ENCODE data around the gene SORCS2. TPM values are rescaled to one million over a fixed set of nuclear protein-coding genes. Genes with fewer than 3 reads are reported as not detected.

SORCS2 gene
- total and polyA plus RNA-seq, 2 of the 8 experiments (the other 6 are each of a cell fraction or from before 2014, with no cell fraction given): 0.36 to 1.8 TPM

DNA sequence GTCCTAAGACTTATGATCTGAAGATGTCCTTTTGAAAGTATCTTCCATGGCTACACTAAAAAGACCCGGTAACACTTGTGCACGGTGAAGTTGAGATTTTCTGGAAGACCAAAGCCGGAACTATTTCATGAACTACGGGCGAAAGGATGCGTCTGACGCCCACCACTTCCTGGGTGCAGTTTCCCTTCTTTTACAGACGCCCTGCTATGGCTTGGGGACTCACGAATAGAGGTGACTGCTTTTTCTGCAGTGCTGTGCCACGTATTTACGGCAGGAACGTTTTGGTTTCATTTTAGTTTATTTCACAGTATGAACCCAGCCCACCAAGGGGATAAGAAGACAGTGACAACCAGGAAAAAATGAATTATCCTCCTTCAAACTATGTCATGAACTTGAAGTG, 566.9 kb downstream of the SORCS2 start:
- H2BK5ac ChIP-seq (ENCODE audit: low read depth, low read length): no peak overlapping the region
- H4K8ac ChIP-seq (ENCODE audit: extremely low read depth, insufficient read depth, low read length): no peak overlapping the region
- H3K4me1 ChIP-seq (replicated peaks in 1 of 4; ENCODE audit: control insufficient read depth in 3 of 4, insufficient read depth in 4 of 4, low read length in 3 of 4): no peaks in the 10 kb centered on the region
- H3K27me3 ChIP-seq (replicated peaks in 1 of 4; ENCODE audit: control insufficient read depth in 3 of 4, extremely low read depth in 1 of 4, insufficient read depth in 3 of 4, low read length in 3 of 4): no peaks in the 10 kb centered on the region
- H2BK12ac ChIP-seq (ENCODE audit: low read depth, low read length): no peak overlapping the region
- H3K14ac ChIP-seq (ENCODE audit: insufficient read length): no peak overlapping the region
- FAIRE-seq (no peak), DNase-seq (ENCODE audit: low read depth in 1 of 2, low spot score in 2 of 2) (no peak)
- H4K20me1 ChIP-seq (replicated peaks in 1 of 2; ENCODE audit: control insufficient read depth in 1 of 2, insufficient read depth in 2 of 2, low read length in 2 of 2): peaks cover 0 to 1% of the 10 kb centered on the region in 2 experiments
- no peak overlapping the region for H3K4me2 ChIP-seq (ENCODE audit: insufficient read depth in 1 of 2, low read depth in 2 of 2, low read length in 2 of 2)
- no peaks in the 10 kb centered on the region for H3K79me2 ChIP-seq (ENCODE audit: control insufficient read depth in 1 of 2, insufficient read depth in 2 of 2, low read length in 2 of 2)
- no peak overlapping the region for H3K9ac ChIP-seq (replicated peaks in 1 of 4; ENCODE audit: extremely low read depth in 1 of 4, low read depth in 3 of 4, low read length in 3 of 4)
- H3K4me3 ChIP-seq (ENCODE audit: extremely low read depth in 1 of 4, insufficient read depth in 2 of 4, low read depth in 3 of 4, low read length in 4 of 4): no peak overlapping the region
- H2AK5ac ChIP-seq (ENCODE audit: low read depth, low read length): no peak overlapping the region
- no peak overlapping the region for H3K4ac ChIP-seq (replicated peaks; ENCODE audit: insufficient read length, low read depth, low read length)
- no peaks in the 10 kb centered on the region; a peak in 1 of 8 replicates for H3K36me3 ChIP-seq (ENCODE audit: control insufficient read depth in 2 of 4, insufficient read depth in 4 of 4, low read length in 3 of 4)
- H3K18ac ChIP-seq (ENCODE audit: extremely low read depth, low read length): no peak overlapping the region
- TF ChIP-seq SIN3A (conservative IDR thresholded peaks at IDR 0.05 in 1 of 2, IDR thresholded peaks at IDR 0.05 in 1 of 2; ENCODE audit: low read depth in 1 of 2, low read length in 2 of 2): no peak
- TF ChIP-seq NRF1 (IDR thresholded peaks at IDR 0.05; ENCODE audit: low read depth, low read length): no peak
- TF ChIP-seq POLR2AphosphoS5 (IDR thresholded peaks at IDR 0.05; ENCODE audit: low read depth, low read length): no peak
- no peak for TF ChIP-seq BRCA1 (IDR thresholded peaks at IDR 0.05; ENCODE audit: low read depth, low read length)
- TF ChIP-seq CHD2 (IDR thresholded peaks at IDR 0.05; ENCODE audit: low read length): no peak
- TF ChIP-seq JUND (IDR thresholded peaks at IDR 0.05; ENCODE audit: low read length): no peak
- no peak for TF ChIP-seq BACH1 (IDR thresholded peaks at IDR 0.05; ENCODE audit: low read length)
- ChIA-PET POLR2A (ENCODE audit: partially characterized antibody) (no interaction called here), CTCF (ENCODE audit: partially characterized antibody) (interaction anchor here (0.6 to 1.5 kb wide), 4 partner anchors 8 to 257 kb away, joined by 3 to 5 read pairs (median 3); no protein-coding TSS in a partner anchor)
- H4K91ac ChIP-seq (replicated peaks; ENCODE audit: insufficient read length, low read length): no peak overlapping the region
- no peak overlapping the region for H3K27ac ChIP-seq (ENCODE audit: low read depth, low read length)
- H3K9me3 ChIP-seq (ENCODE audit: insufficient read depth in 2 of 2, low read depth in 1 of 2, low read length in 1 of 2): no peaks in the 10 kb centered on the region
- no peak overlapping the region for H2BK15ac ChIP-seq (ENCODE audit: low read length)
- whole genome bisulfite sequencing, 2 experiments (ENCODE audit: extremely low coverage in 1 of 2, insufficient coverage in 1 of 2, insufficient read length in 1 of 2, insufficient replicate concordance in 2 of 2, low coverage in 1 of 2, low lambda C conversion rate in 2 of 2, missing lambda C conversion rate in 1 of 2): 92% methylated on average over 12 of the region's 12 CpGs; no CpG with 5 or more reads in 1 of the 2 experiments
- no peak overlapping the region for H3K23ac ChIP-seq (ENCODE audit: insufficient read length)
- H3K79me1 ChIP-seq (ENCODE audit: low read depth, low read length): no peaks in the 10 kb centered on the region
- no peak overlapping the region for H2BK120ac ChIP-seq (replicated peaks; ENCODE audit: low read depth, low read length)
- H3K56ac ChIP-seq (replicated peaks; ENCODE audit: insufficient read length, low read depth, low read length): no peak overlapping the region
- H2AFZ ChIP-seq (ENCODE audit: low read length): no peak overlapping the region
- no peak overlapping the region for H2BK20ac ChIP-seq (ENCODE audit: low read length)
- no peak overlapping the region for H4K5ac ChIP-seq (ENCODE audit: insufficient read length, low read depth, low read length)
- no peaks in the 10 kb centered on the region for H3K23me2 ChIP-seq (ENCODE audit: low read depth, low read length)
